Fibroblast of skin of back (primary cell): ENCODE results near the gene TP53INP2. TPM values are rescaled to one million over a fixed set of nuclear protein-coding genes. Genes with fewer than 3 reads are reported as not detected.
"Not testable (repeated sequence)": the region's sequence is repeated elsewhere in the genome, so short reads cannot be mapped to it uniquely, and the experiment has no call there.

Source experiments
- DNase-seq: peaks from one replicate; pipeline ENCODE4 v3.0.0-alpha.2; 2013
- polyA plus RNA-seq, 2 experiments: library from polyadenylated mRNA; unstranded; fragments of 120-200 nt; gene quantifications; one replicate each; pipeline ENCODE4 v1.2.1, GENCODE V29; 2013; ENCODE audit not compliant: insufficient read length in 2 of 2

Gene TP53INP2, protein sequence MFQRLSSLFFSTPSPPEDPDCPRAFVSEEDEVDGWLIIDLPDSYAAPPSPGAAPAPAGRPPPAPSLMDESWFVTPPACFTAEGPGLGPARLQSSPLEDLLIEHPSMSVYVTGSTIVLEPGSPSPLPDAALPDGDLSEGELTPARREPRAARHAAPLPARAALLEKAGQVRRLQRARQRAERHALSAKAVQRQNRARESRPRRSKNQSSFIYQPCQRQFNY
- polyA plus RNA-seq (2013, experiment 1 of 2; ENCODE audit: insufficient read length), result 20.0 TPM
- 23.9 TPM for polyA plus RNA-seq (2013, experiment 2 of 2; ENCODE audit: insufficient read length)

DNA sequence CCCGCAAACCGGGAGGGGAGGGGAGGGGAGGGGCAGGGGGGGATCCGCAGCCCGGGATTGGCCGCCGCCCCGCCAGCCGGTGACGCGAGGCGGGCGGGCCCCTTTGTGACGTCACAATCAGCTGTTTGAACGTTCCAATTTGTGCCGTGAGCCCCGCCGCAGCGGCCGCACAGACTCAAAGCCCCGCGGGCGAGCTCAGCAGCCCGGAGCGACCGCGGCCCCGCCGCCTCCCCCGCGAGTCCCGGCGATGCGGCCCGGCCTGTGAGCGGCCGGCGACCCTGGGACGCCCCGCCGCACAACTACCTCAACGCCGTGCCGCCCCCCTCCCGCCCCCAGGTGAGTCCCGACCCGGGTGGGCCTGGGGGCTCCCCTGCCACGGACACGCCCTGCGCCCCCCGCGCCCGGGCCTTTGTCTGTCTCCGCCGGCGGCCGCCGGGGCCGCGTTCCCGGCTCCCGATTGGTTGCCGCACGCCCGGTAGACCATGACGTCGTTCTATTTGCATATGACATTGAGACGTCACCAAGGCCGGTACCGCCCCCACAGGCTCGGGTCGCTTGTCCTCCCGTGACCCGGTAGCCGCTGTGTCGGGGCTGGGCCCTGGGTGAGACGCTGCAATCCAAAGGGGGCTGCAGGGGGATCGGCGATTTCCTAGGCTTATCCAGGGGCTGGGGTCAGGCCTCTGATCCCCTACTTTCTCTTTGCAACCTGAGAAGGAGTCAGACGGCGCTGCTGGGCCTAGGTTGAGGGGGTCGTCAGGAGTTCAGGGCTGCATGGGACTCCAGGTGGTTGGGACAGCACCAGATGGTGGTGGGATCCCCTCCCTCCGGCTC, at the start of gene TP53INP2:
Gene TP53INP2 (plus strand): TSS at position 168 of the 831 bp plus-strand sequence. CDS start 4,396 bp downstream, outside the sequence.
- peak; percentile 89 for DNase-seq

DNA sequence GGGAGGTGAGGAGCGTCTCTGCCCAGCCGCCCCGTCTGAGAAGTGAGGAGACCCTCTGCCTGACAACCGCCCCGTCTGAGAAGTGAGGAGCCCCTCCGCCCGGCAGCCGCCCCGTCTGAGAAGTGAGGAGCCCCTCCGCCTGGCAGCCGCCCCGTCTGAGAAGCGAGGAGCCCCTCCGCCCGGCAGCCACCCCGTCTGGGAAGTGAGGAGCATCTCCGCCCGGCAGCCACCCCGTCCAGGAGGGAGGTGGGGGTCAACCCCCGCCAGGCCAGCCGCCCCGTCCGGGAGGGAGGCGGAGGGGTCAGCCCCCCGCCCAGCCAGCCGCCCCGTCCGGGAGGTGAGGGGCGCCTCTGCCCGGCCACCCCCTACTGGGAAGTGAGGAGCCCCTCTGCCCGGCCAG, 45.5 kb upstream of the TP53INP2 start:
- DNase-seq, result not testable (repeated sequence)

DNA sequence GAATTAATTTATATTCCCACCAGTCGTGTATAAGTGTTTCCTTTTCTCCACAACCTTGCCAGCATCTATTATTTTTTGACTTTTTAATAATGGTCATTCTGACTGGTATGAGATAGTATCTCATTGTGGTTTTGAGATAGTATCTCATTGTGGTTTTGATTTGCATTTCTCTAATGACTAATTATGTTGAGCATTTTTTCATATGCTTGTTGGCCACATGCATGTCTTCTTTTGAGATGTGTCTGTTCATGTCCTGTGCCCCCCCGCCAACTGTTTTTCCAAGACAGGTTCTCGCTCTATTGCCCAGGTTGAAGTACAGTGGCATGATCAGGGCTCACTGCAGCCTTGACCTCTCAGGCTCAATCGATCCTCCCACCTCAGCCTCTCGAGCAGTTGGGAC, 42.3 kb upstream of the TP53INP2 start:
- DNase-seq, result peak; percentile 2

DNA sequence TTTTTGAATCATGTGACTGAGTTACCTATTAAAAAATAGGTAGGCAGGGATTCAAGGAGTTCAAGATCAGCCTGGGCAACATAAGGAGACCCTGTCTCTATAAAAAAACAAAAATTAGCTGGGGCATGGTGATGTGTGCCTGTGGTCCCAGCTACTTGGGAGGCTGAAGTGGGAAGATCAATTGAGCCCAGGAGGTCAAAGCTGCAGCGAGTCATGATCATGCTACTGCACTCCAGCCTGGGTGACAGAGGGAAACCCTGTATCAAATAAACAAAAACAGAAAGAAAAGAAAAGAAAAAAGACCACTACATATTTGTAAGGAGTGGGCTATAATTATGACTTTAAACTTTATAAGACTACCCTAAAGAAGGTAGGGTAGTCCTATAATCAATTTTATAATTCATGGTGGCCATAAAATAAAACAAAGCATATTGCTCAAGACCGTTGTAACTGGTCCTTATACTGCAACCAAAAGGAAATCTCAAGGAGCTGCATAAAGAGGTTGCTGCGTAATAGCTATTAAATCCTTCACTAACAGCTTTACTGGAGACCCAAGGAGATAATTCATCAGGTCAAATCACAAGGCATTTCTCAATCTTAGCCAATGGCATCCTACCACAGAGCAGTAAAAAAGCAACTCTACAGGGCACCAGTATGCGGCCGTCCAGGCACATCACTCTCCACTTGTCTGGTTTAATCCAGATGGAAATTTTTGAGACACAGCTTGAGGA, 40.8 kb upstream of the TP53INP2 start:
- no peak for DNase-seq

DNA sequence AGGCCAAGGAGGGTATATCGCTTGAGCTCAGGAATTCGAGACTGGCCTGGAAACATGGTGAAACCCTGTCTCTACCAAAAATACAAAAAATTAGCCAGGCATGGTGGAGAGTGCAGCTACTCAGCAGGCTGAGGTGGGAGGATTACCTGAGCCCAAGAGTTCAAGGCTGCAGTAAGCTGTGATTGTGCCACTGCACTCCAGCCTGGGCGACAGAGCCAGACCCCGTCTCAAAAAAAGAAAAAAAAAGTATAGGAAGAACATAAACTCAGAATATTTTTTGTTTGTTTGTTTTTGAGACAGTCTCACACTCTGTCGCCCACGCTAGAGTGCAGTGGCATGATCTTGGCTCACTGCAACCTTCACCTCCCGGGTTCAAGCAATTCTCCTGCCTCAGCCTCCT, 39.4 kb upstream of the TP53INP2 start:
- DNase-seq, result not testable (repeated sequence)

DNA sequence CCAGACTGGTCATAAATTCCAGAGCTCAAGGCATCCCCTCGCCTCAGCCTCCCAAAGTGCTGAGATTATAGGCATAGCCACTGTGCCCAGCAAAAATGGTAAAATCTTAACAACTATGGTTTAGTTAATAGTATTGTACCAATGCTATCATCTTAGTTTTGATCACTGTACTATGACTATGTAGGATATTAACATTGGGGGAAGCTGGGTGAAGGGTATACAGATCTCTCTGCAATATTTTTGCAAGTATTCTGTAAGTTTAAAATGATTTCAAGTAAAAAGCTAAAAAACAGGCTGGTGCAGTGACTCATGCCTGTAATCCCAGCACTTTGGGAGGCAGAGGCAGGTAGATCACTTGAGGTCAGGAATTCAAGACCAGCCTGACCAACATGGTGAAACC, 35.0 kb upstream of the TP53INP2 start:
- DNase-seq, result no peak

DNA sequence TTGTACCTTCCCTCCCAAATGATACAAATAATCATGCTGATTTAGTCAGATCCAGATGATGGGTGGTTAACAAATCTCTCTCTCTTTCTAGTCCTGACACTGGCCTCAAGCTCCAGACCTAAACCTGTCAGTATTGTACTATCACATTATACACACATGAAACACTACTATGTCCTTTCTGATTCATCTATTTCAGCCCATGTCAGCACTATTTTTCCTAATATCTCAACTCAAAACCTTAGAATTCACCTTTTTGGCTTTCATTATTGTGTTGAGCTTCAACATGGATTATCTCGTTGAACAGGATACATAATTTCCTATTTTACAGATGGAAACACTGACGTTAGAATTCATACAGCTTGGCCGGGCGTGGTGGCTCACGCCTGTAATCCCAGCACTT, 30.7 kb upstream of the TP53INP2 start:
- no peak for DNase-seq

DNA sequence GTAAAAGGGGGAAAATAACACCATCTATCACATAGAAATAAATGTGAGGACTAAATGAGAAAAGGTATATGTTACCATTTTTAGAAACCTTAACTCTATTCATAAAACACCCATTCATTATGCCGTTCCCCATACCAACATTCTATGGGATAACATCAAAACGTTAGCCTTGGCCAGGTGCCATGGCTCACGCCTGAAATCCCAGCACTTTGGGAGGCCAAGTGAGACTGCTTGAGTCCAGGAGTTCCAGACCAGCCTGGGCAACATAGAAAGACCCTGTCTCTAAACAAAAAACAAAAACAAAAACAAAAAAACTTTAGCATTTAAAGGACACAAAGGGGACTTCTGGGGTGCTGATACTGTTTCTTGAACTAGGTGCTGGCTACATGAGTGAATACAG, 28.6 kb upstream of the TP53INP2 start:
- no peak for DNase-seq

DNA sequence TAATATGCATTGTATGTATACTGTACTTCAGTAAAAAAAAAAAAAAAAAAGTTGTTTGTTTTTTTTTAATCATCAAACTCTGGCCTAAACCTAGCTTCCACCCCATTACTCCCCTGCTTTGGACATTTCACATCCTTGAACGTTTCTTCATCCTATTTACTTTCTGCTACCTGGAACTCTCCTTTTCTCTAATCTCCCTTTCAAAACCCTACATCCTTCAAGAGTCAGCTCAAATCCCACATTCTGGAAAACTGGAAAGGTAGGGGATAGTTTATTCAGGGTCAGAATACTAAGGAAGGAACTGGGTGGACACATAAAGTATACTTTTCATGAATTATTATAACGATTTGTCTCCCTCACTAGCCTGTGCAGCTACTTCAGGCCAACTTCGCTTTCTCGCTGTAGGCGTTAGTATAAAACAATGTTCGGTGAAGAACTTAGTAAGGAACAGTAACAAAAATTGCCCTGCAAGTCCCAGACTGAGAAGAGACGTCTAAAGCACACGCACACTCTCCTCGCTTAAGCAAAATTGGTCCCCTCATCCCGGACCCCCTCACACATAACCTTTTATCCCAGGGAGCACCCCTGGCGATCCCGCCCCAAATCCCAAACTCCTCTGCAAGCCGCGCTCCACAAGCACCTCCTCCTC, 28.0 kb upstream of the TP53INP2 start:
- no peak for DNase-seq

DNA sequence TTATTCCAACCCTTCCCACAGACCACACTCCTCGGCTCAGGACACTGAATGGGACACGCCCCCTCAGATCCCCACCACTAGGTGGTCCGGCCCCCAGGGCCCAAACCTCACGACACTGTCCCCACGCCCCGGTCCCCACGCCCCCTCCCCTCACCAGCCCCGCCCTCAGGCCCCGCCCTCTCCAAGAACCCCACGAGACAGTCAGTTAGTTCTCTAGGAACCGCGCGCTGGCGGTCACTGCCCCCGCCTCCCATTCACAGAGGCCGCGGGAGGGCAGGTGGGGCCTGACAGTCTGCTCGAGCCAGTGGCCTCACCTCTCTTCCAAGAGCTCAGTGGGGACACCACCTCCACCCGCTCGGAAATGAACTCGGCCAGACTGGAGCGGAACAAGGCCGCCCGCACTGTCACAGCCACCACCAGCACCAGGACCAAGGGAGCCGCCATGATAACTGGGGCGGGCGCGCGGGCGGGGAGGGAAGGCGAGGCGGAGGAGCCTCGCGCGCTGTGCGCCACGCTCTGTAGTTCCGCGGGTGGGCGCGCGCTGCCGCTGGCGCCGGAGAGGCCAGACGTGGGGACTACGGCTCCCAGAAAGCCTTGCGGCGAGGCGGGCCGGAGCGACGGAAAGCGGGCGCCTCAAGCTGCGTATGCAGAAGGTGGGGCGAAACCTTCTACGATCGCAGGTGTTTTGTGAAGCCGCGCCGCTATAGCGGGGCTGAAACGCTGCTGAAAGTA, 27.3 kb upstream of the TP53INP2 start, which contains the start of gene PIGU:
Gene PIGU (minus strand): TSS at position 451 of the 732 bp plus-strand sequence. CDS start 7 bp downstream, at position 444.
- peak; percentile 94 for DNase-seq

DNA sequence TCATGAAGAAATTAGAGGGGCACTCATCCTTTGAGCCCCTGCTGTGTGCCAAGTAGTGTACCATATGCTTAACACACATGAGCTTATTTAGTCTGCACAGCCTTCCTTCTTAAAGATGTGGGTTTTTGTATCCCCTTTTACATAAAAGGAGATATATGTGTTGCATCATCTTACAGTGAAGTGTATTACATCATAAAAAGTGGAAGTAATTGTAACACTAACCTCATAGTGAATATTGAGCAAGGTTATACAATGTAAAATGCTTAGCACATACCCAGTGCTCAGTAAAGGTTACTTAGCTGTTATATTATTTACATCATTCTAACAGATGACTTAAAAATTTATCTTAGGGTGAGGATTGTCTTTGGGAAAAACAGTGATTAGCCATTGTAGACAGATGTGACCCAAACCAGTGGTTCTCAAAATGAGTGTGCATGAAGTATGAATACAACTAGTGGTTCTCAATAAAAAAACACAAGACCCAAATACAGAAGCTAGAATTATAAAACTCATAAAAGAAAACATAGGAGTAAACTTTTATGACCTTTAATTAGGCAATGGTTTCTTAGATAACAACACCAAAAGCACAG, 23.5 kb upstream of the TP53INP2 start:
- DNase-seq, result no peak

DNA sequence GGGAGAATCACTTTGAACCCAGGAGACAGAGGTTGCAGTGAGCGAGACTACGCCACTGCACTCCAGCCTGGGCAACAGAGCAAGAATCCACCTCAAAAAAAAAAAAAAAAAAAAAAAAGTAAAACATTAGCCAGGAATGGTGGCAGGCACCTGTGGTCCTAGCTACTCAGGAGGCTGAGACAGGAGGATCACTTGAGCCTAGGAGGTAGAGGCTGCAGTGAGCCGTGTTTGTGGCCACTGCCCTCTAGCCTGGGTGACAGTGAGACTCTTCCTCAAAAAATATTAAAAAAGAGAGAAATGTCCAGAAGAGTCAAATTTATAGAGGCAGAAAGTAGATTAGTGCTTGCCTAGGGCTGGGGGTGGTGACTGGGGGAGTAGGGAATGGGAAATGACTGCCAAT, 20.5 kb upstream of the TP53INP2 start:
- DNase-seq, result no peak

DNA sequence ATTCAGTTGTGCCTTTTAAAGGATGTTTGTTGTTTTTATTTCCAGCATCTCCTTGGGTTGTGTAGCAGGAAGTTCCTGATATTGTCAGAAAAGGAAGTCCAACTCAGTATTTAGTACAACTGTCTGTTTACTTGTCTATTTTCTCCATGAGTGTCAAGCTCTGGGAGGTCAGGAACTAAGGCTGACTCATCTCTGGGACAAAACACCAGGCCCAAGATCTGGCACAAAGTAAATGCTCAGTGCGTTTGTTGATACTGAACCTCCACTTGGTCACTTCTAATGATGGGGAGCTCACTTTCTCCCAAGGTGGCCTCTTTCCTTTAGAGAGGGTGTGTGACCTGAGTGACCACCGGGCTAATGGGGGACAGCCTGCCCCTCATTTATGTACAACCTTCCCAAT, 14.7 kb upstream of the TP53INP2 start:
- DNase-seq, result no peak

DNA sequence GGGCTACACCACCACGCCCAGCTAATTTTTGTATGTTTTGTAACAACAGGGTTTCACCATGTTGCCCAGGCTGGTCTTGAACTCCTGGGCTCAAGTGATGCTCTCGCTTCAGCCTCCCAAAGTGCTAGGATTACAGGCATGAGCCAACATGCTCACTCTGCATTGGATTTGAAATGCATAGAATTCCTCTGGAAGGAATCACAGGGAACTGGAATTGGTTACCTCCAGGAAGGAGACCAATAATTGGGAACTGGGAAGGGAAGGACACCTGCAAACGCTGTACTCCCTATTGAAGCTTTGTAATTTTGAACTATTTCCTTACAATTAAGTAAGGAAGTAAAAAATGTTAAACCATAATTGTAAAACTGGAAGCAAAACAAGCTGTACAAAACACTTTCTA, 12.3 kb upstream of the TP53INP2 start:
- DNase-seq, result no peak

DNA sequence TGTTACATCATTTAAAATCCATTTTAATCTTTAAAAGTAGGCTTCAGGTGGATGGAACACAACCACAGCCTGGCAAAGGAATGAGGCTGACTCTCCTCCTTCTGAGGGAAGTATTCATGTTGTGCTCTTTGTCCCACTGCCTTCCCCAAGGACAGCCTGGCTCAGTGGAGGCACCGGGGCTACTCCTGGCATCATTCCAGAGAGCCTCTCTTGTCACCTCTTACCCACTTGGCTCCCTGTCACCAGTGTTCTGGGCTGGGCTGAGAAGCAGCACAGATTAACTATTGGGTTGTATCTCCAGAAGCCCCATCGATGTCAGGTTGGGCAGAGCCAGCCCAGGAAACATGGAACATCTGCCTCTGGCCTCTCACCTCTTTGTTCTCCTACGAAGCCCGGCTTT, 10.7 kb upstream of the TP53INP2 start:
- no peak for DNase-seq

DNA sequence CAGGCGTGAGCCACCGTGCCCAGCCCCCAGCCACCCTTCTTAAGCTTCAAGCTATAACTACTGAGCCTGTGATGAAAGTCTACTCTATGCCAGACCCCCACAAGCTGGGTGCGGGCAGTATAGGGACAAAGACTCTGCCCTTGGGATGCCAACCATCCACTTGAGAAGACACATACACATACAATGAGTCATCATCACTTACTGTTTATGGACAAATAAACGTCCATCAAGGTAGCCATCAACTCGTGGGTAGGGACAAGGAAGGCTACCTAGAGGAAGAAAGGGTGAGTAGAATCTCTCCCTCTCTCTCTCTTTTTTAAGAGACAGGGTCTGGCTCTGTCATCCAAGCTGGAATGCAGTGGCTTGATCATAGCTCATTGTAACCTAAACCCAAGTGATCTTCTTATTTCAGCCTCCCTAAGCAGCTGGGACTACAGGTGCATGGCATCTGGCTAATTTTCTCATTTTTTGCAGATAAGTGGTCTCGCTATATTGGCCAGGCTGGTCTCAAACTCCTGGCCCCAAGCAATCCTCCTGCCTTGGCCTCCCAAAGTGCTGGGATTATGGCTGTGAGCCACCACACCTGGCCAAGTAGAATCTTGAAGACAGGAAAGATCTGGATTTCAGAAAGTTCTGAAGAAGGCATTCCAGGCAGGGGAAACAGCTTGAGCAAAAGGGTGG, 2.6 kb upstream of the TP53INP2 start:
- DNase-seq, result no peak

DNA sequence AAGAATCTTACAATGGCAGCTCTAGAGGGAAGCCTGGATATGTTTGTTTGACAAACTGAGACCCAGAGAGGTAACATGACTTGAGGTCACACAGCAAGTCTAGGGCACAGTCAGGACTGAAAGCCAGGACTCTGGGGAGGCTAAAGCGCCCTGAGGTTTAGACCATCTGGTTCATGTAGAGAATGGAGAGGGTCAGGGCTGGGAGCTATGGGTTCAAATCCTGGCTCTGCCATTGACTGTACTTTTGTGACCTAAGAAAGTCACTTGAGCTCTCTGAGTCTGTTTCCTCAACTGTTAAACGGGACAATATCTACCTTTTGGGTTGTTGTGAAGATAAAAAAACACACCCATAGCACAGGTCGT, 1.1 kb upstream of the TP53INP2 start:
- DNase-seq, result no peak

DNA sequence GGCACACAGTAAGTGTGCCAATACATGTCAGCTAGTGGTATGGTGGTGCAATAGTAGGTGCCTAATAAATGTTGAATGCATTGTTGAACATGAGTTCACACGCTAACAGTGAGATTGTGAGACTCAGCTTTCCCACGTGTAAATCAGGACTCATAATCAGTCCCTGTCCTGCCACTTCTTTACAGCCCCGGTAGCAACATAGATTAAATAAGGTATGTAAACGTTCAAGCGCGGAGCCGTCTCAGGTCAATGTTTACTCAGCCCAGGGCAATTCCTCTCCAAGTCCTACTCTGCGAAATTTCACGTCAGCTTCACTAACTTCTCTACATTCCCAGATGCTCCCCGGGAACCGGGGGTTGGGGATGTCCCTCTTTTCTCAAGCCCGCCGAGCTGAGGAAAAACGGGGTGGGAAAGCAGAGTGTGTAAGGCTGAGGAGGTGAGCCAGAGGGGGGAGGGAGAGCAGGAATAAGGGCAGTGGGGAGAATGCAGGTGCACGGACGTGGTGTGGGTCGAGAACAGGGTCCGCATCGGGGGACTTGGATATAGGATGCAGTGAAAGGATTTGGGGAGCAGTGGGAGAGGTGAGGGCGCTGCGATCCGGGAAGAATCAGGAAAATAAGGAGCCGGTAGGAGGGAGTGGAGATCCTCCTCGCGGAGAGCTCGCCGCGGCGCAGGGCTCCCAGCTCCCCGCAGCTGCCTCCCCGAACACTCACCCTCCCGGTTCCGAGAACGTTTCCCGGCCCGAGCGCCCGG, 544 bp upstream of the TP53INP2 start:
- peak; percentile 9 for DNase-seq

DNA sequence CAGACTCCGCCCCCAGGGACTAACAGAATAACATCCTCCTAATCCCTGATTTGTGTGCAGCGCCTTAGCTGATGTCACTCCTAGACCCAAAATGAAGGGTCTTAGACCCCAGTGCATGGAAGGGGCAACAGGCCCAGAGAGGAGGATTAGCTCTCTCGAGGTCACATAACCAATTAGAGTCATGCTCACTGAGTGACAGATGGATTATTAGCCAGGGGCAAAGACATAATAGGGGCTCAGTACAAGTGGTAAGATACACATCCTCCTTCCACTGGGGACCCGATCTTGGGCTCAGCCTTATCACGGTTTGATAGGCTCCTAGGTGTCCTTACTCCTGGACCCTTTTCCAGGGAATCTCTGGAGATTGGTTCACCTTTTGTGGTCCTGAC, 858 bp downstream of the TP53INP2 start:
- DNase-seq, result no peak
